IPS-18c (cell line): Measurements from ENCODE around the gene CLTCL1.
"Not testable (repeated sequence)": the region's sequence is repeated elsewhere in the genome, so short reads cannot be mapped to it uniquely, and the experiment has no call there.

Experiments used
- H3K4me3 ChIP-seq: 2 replicates; pipeline ENCODE4 v1.7.0; 2013; ENCODE audit warnings: low read depth, mild to moderate bottlenecking, low read length, moderate library complexity; ENCODE audit not compliant: insufficient read depth
- H3K9me3 ChIP-seq: one replicate; pipeline ENCODE4 v1.6.1; 2013; ENCODE audit warnings: mild to moderate bottlenecking, low read length, moderate library complexity; ENCODE audit not compliant: control insufficient read depth, insufficient read depth

The CLTCL1 gene

DNA sequence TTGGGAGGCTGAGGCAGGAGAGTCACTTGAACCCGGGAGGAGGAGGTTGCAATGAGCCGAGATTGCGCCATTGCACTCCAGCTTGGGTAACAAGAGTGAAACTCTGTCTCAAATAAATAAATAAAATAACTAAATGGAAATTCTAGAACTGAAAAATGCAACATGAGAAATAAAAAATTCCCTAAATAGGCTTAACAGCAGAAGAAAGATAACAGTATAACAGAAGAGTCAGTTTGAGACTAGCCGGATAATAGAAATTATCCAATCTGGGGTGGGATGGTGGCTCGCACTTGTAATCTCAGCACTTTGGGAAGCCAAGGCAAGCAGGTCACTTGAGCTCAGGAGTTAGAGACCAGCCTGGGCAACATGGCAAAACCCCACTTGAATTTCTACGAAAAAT lies 127.1 kb downstream of the CLTCL1 start:
- H3K4me3 ChIP-seq: no peak overlapping the region
- H3K9me3 ChIP-seq: no peaks in the 10 kb centered on the region

DNA sequence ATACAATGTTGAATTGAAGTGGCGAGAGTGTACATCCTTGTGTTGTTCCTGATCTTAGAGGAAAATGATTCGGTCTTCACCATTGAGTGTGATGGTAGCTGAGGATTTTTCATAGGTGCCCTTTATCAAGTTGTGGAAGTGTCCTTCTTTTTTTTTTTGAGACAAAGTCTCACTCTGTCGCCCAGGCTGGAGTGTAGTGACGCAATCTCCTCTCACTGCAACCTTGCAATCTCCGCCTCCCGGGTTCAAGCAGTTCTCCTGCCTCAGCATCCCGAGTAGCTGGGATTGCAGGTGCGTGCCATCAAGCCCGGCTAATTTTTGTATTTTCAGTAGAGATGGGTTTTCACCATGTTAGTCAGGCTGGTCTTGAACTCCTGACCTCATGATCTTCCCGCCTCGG lies 132.9 kb downstream of the CLTCL1 start:
- H3K4me3 ChIP-seq, H3K9me3 ChIP-seq: not testable (repeated sequence)

DNA sequence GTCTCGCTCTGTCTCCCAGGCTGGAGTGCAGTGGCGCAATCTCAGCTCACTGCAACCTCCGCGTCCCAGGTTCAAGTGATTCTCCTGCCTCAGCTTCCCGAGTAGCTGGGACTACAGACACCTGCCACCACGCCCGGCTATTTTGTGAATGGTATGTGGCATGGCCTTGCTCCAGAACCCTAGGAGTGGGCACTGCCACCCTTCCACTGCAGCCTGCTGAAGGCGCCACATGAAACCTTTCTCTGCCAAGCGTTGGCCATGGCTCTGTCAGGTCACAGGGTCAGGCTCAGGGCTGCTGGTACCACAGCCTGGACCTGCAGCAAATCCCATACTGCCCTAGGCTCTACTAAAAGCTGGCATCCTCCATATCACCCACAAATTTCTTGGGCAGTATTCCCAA lies 135.4 kb downstream of the CLTCL1 start:
- not testable (repeated sequence) for H3K9me3 ChIP-seq, H3K4me3 ChIP-seq

DNA sequence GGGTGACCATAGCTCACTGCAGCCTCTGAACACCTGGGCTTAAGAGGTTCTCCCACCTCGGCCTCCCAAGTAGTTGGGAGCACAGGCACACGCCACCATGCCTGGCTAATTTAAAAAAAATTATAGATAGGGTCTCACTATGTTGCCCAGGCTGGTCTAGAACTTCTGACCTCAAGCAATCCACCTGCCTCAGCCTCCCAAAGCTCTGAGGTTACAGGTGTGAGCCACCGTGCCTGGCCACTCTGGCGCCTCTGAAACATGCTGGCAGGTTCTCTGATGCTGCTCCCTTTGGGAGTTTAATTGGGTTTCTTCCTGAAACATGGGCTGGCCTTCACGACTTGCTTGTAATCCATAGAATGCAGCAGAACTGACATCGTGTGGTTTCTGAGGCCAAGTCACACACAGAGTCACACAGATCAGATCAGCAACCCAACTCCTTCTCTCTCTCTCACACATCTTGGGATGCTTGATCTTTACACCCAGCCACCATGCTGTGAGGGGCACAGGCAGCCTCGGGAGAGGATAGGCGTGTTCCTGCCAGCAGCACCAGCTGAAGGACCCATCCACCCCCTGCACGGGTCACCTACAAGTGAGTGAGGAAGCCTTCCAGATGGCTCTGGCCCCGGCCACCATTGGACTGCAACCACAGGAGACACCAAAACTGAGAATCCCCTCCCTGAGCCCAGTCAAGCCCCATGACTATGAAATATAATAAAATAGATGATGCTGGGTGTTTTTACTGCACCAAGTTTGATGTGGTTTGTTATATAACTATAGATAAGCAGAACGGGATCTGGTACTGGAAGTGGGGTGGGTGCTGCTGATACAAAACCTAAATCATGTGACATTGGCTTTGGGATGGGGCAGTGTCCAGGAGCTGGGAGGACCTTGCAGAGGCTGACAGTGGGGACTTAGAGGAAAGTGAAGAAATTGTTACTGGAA lies 138.3 kb downstream of the CLTCL1 start:
- H3K4me3 ChIP-seq: no peak overlapping the region

DNA sequence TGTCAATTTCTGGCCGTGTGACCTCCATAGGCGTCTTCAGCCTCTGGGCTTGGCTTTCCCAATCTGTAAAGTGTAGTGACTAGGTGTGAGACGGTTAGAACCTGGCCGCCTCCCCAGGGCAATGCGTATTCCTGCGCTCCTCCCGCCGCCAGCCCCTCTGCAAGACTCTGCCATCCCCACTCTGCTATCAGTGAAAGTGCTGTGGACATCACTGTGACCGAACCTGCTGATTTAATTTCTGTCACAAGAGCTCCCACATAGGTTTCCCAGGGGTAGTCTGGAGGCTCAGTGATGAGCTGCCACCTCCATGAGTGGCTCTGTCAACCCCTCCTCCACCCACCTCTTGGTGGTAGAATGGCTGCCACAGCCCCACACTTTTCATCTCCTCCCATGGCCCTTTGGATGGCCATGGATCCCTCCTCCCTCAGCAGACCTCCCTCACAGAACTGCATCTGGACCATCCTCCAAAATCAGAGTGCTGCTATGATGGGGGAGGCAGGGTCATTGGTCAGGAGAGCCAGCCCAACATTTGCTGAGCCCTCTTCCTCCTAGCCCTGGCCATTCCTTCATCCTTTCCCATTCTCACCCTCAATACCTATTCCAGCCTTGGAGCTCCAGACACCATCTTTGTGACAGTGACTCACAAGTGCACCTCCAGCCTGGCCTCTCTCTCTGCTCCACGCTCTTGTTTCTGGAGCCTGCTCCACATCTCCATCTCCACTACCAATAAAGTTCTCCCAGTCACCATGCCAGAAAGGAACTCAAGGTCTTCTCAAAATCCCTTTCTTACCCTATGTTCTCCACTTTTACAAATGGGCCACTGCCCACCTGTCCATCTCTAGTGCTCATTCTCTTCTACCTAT lies 140.0 kb downstream of the CLTCL1 start:
- Histone ChIP-seq H3K4me3 (no peak overlapping the region), H3K9me3 (peaks cover 7% of the 10 kb centered on the region)

More for the DNA sequence above, 138.3 kb downstream of the CLTCL1 start:
- peaks cover 7% of the 10 kb centered on the region for H3K9me3 ChIP-seq

DNA sequence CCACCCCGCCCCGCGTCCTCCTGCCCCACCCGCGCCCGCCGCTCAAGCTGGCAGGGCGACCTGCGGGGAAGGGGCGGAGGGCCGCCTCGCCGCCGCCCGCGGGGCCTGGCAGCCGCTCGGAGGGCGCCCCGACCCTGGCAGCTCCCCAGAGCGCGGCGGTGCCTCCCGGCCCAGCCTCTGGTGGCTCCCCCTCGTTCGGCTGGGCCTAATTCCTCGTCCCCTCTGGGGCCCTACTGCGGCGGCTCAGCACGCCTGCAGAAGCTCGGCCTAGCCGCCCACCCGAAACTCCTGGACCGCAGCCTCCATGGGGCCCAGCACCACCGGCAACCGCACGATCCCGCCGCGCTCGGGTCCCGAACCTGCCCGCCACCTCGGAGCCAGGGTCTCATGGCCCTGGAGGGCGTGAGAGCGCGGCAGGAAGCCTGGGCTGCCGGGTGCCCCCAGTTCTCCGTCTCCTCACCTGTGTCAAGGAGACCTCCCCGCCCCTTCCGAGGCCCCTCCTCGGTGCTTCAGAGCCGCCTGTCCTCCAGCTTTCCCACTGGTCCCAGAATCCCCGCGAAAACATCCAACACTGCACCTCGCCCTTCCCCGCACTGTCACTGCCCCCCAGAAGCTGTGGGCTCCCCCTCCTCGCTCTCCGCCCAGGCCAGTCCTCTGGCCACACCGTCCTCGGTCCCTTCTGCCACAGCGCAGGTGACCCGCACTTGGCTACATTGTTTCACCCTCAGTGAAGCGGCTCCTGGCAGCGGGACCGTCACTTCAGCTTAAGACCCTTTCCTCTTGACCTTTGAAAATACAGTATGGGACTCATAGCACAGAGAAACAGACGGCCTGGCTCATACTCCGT lies 140.8 kb downstream of the CLTCL1 start:
- Histone ChIP-seq H3K4me3 (peak overlapping the region; percentile 20; the same call in 1 of the 2 replicates), H3K9me3 (peaks cover 7% of the 10 kb centered on the region)

DNA sequence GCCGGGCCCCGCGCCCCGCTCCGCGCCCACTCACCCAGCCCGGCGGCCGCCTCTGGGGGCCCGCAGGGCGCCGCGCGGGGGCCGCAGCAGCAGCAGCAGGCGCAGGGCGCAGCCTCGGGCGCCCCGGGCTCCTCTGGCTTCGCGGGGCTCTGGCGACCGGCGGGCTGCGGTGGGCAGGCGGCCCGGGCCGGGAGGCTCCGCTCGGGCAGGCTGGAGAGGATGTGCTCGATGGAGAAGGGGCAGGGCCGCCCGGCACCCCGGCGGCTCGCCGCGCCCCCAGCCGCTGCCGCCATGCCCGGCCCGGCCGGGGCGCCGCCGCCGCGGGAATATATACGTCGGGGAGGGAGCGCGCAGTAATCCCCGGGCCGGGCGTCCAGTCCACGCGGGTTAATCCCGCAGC lies 141.5 kb downstream of the CLTCL1 start, which contains the start of gene GSC2:
GSC2 (minus strand) TSS at position 302 of the 400 bp plus-strand sequence; CDS start at position 293, 9 bp downstream.
- peak within 1 kb of the TSS; percentile 58 for H3K4me3 ChIP-seq
- H3K9me3 ChIP-seq: peaks cover 7% of the 10 kb centered on the region

DNA sequence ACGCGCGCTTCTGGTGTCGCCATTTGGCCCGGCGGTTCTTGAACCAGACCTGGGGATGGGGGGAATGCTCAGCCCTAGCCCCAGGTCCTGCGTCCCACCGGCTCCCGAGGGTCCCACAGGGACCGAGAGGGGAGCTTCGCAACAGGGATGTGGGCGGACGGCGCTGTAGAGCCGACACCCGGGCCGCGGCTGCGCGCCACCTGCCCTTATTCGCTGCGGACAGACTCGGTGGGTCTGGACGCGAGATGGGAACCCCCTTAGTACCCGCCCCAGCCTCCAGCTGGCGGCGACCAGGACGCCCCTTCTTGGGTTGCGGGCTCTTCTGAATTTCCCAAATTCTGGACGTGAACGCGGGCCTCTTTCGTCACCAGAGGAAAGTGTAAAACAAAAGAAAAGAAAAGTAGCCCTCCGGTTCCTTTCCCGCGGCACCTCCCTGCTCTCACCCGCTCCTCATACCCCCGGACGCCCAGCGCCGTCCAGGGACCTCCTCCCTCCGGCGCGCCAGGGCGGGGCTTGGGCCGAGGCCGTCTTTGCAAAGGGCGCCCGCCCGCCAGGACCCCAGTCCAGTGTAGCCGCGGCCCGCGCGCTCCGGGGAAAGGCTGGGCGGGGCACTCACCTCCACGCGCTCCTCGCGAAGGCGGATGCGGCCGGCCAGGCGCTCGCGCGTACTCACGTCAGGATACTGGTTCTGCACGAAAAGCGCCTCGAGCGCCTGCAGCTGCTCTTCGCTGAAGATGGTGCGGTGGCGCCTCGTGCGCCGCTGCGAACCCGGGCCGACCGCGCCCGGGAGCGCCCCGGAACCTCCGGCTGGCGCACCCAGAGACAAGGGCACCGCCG lies 142.3 kb downstream of the CLTCL1 start:
- H3K4me3 ChIP-seq: peak overlapping the region; percentile 58
- H3K9me3 ChIP-seq: peaks cover 7% of the 10 kb centered on the region

DNA sequence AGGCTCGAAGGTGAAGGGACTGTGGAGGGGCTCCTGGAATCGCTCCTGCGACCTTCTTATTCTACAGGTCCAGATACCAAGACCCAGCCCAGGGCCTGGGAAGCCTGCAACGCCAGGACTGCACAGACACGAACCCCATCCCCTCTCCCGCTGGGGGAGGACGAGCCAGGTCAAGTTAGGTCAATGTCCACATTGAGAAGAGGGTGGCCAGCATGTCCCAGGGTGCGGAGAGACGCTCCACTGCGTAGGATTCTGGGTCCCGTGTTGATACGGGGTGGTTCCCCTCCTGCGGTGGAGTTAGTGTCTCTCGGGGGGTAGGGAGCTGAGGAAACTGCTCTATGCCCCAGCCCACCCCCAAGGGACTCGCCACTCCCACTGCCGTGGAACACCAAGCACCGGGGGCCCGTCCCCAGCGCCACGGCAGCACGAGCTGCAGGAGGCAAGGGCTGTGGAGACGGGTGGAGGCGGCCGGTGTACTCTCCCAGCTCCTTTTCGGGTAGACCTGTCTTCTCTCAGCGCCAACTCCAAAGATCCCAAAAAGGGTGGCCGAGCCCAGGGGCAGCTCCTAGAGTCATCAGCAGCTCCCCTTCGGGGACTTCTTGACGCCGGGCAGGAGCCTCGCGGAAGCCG lies 143.0 kb downstream of the CLTCL1 start:
- Histone ChIP-seq H3K4me3 (no peak overlapping the region), H3K9me3 (peaks cover 7% of the 10 kb centered on the region)

DNA sequence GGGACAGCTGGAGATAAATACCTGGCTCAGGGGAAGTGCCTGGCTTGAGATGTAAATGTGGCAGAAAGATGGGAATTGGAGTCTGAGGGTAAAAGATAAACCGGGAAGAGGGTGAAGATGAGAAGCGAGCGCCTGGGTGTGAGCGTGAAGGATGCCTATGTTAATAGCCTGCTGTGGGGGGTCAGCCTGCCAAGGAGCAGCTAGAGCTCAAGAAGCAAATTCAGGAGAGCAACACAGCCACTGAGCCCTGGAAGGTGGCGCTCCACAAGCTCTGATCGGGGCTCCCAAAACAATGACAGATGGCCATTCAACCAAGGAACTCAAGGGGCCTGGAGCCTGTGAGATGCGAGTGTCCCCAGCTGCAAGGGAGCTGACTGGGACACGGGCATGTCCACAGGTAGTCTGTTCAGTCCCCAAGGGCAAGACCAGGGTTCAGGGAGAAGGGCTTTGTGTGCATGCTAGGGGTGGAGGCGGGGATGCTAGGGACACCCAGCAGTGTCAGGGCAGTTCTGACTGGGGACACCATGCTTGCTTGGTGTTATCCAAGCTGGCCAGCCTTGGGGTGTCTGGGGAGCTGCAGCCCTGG lies 144.2 kb downstream of the CLTCL1 start:
- peaks cover 7% of the 10 kb centered on the region for H3K9me3 ChIP-seq
- no peak overlapping the region for H3K4me3 ChIP-seq

DNA sequence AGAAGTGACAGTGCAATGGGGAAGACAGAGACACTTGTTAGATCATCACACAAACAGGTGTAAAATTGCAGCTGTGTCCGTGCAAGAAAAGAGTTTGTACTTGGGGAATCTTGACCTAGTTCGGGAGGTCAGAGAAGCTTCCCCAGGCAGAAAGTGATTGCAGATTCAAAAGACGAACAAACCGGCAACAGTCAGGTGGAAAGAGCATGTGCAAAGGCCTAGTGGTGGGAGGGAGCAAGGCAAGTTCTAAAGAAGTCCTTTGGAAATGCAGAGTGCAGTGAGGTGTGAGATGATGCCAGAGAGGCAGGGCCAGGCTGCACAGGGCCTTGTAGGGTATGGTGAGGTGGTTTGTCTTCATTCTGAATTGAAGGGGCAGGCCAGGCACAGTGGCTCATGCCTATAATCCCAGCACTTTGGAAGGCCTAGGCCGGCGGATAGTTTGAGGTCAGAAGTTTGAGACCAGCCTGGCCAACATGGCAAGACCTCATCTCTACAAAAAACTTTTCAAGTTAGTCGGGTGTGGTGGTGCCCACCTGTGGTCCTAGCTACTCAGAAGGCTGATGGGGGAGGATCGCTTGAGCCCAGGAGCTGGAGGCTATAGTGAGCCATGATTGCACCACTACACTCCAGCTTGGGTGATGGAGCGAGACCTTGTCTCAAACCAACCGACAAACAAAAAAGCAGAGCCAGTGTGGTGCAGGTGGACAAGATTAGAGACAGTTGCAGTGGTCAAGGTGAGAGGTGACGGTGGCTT lies 145.1 kb downstream of the CLTCL1 start:
- H3K9me3 ChIP-seq: peaks cover 4% of the 10 kb centered on the region
- no peak overlapping the region for H3K4me3 ChIP-seq

DNA sequence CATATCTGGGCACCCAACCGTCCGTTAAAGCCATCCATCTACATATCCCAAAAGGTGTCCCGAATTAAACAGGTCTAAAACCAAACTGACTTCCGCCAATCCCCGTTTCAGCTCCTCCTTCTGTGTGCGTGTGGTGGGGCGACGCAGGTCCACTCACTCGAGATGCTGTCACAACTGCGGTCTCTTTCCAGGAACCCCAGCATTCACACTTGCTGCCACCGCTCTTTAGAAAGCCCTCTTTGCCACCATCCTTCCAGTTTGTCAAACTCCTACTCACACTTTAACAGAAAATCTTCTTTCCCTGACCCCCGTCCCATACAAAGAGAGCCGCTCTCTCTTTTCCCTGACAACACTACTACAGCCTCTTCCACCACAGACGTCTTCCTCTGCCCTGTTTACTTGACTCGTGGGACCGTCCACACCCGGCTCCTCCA lies 147.5 kb downstream of the CLTCL1 start:
- peaks cover 2% of the 10 kb centered on the region for H3K9me3 ChIP-seq
- peak overlapping the region; percentile 87 for H3K4me3 ChIP-seq

DNA sequence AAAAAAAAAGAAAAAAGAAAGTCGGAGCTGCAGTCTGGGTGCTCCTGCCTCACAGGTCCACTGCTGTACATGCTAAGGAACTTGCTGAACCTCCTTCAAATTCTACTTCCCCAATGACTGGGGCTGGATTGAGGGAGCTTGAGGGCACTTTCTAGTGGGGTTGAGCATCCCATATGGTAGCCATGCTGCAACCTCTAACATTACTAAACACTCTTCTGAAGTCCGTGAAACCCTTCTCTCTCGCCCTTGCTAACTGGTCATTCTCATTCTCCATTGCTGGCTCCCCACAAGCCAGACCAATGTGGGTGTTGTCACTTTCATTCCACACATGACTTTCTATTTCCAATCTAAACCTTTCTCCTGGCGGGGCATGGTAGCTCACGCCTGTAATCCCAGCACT lies 148.3 kb downstream of the CLTCL1 start:
- Histone ChIP-seq H3K9me3 (peaks cover under 1% of the 10 kb centered on the region), H3K4me3 (no peak overlapping the region)

DNA sequence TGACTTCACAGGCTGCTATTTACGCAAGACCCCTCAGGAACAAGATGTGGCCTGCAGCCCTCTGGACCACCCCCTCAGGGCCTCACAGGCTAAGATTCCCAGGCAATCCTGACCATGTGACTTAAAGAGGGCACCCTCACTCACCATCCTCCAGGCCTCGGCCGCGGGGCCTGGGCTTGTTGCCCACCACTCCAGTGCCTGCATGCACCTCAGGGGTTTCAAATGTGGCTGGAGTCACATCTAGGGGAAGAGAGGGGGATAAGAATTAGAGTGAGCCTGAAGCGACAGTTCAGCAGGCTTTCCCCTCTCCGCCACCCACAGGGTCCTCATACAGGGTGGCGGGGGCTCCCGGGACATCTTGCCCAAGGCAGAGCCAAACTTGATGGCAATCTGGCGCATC lies 149.1 kb downstream of the CLTCL1 start:
- H3K4me3 ChIP-seq: no peak overlapping the region

DNA sequence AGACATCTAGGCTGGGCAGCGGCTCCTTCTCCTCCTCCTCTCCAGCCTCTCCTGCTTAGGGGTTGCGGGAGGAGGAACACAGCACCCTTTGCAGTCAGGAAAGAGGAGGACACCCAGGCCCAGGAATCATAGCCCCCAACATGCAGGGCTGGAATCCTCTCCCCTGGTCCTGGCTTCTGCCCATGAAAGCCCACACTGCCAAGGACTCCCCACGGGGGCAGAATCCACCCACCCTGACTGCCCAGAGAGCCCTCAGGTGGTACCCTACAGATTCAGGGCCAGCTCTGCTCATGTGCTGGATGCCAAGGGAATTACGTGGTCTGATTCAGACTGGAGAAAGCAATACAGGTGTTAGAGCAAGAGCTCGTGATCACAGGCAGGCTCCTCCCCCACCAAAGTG lies 151.5 kb downstream of the CLTCL1 start:
- H3K4me3 ChIP-seq: no peak overlapping the region

More for the DNA sequence above, 149.1 kb downstream of the CLTCL1 start:
- no peaks in the 10 kb centered on the region for H3K9me3 ChIP-seq

More for the DNA sequence above, 151.5 kb downstream of the CLTCL1 start:
- H3K9me3 ChIP-seq: no peaks in the 10 kb centered on the region
